ENCODE data around the gene CNOT4.

DNA sequence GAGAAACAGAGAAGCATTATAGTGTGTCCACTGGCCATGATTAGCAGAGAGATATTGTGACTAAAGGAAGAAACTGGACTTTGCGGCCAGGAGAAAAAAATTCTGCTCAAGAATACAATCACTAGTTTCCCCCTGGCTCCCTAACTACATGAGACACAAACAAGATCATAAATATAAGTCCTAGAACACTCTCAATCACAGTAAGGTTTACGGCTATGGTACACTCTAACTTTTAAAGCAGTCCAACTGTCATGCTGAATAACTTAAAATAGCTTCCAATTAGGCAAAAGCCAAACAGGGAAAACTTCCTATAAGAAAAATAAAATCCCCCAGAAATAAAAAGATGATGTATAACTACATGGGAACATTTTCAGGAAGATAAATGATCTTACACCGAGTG is 144.2 kb downstream of the CNOT4 start:
- TF ChIP-seq, protein P1, sequence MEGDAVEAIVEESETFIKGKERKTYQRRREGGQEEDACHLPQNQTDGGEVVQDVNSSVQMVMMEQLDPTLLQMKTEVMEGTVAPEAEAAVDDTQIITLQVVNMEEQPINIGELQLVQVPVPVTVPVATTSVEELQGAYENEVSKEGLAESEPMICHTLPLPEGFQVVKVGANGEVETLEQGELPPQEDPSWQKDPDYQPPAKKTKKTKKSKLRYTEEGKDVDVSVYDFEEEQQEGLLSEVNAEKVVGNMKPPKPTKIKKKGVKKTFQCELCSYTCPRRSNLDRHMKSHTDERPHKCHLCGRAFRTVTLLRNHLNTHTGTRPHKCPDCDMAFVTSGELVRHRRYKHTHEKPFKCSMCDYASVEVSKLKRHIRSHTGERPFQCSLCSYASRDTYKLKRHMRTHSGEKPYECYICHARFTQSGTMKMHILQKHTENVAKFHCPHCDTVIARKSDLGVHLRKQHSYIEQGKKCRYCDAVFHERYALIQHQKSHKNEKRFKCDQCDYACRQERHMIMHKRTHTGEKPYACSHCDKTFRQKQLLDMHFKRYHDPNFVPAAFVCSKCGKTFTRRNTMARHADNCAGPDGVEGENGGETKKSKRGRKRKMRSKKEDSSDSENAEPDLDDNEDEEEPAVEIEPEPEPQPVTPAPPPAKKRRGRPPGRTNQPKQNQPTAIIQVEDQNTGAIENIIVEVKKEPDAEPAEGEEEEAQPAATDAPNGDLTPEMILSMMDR (conservative IDR thresholded peaks at IDR 0.05), result no peak
- no peak for TF ChIP-seq EZH2 (IDR thresholded peaks at IDR 0.05; ENCODE audit: low read depth)

Measured in PC-9 (cell line).